Calu3 (cell line): ENCODE results near the gene BACH2. TPM values are rescaled to one million over a fixed set of nuclear protein-coding genes. Genes with fewer than 3 reads are reported as not detected.

Source experiments
- BruUV-seq: library from RNA; stranded (reverse); fragments of 400-500 nt; replicated peaks from 2 replicates; lab custom pipeline; 2021; lab: Mats Ljungman, UMichigan
- CTCF ChIA-PET: fragments of 300-600 bp; sonication (Branson Sonifier 250); formaldehyde crosslinking; loops from one replicate; lab custom pipeline; 2022; ENCODE audit warnings: antibody characterized with exemption; lab: Charles Lee
- DNase-seq: peaks from one replicate; pipeline ENCODE4 v3.0.0; 2022
- H3K27ac Mint-ChIP-seq: one replicate; pipeline ENCODE4 v1.8.0; 2022; ENCODE audit warnings: mixed read lengths; ENCODE audit not compliant: unreplicated experiment
- H3K27me3 Mint-ChIP-seq: one replicate; pipeline ENCODE4 v1.8.0; 2022; ENCODE audit warnings: mixed read lengths; ENCODE audit not compliant: unreplicated experiment
- H3K36me3 Mint-ChIP-seq: one replicate; pipeline ENCODE4 v1.8.0; 2022; ENCODE audit warnings: mild to moderate bottlenecking, moderate library complexity, mixed read lengths; ENCODE audit not compliant: insufficient read depth, unreplicated experiment
- H3K4me1 Mint-ChIP-seq: one replicate; pipeline ENCODE4 v1.8.0; 2022; ENCODE audit warnings: mild to moderate bottlenecking, low read depth, mixed read lengths; ENCODE audit not compliant: unreplicated experiment
- H3K4me3 Mint-ChIP-seq: one replicate; pipeline ENCODE4 v1.8.0; 2022; ENCODE audit warnings: mild to moderate bottlenecking, low read depth, moderate library complexity, mixed read lengths; ENCODE audit not compliant: unreplicated experiment
- H3K9me3 Mint-ChIP-seq: one replicate; pipeline ENCODE4 v1.8.0; 2022; ENCODE audit warnings: low read depth, mixed read lengths; ENCODE audit not compliant: unreplicated experiment
- intact Hi-C: fragments of 100-400 bp; cut with micrococcal nuclease; formaldehyde crosslinking; loops from one replicate; pipeline ENCODE4 v1.10.0; 2022; ENCODE audit not compliant: unreplicated experiment
- total RNA-seq: library from RNA; stranded (reverse); gene quantifications from 2 replicates; pipeline ENCODE4 v1.2.3, GENCODE V29; 2022
- TF ChIP-seq, protein P1 (sequence below): fragments of 200-600 bp; IDR thresholded peaks from one replicate; pipeline ENCODE4 v1.8.0; 2022; ENCODE audit warnings: antibody characterized with exemption; ENCODE audit not compliant: unreplicated experiment

The BACH2 gene
- total RNA-seq, 1 experiment from 2014 or later, result 7.2 TPM

DNA sequence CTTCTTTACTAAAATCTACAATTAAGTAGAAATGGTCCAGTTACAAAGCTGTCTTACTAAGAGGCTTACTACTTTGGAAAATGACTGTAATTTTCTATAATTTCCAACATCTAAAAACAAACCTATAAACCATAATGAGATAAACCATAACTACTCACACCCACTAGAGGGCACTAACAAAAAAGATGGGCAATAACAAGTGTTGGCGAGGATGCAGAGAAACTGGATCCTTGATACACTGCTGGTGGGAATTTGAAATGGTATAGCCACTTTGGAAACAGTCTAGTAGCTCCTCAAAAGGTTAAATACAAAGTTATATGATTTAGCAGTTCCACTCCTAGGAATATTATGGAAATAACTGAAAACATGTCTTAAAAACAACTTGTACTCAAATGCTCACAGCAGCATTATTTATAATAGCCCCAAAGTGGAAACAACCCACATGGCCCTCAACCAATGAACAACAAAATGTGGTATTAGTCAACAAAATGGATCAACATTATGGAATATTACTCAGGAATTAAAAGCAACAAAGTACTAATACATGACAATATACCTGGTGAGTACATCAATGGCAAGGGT is 351.7 kb downstream of the BACH2 start:
- TF ChIP-seq, protein P1, sequence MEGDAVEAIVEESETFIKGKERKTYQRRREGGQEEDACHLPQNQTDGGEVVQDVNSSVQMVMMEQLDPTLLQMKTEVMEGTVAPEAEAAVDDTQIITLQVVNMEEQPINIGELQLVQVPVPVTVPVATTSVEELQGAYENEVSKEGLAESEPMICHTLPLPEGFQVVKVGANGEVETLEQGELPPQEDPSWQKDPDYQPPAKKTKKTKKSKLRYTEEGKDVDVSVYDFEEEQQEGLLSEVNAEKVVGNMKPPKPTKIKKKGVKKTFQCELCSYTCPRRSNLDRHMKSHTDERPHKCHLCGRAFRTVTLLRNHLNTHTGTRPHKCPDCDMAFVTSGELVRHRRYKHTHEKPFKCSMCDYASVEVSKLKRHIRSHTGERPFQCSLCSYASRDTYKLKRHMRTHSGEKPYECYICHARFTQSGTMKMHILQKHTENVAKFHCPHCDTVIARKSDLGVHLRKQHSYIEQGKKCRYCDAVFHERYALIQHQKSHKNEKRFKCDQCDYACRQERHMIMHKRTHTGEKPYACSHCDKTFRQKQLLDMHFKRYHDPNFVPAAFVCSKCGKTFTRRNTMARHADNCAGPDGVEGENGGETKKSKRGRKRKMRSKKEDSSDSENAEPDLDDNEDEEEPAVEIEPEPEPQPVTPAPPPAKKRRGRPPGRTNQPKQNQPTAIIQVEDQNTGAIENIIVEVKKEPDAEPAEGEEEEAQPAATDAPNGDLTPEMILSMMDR, result no peak
- Mint-ChIP-seq H3K4me3 (no peak overlapping the region), H3K36me3 (no peaks in the 10 kb centered on the region), H3K4me1 (peaks cover 12% of the 10 kb centered on the region), H3K27ac (no peak overlapping the region), H3K27me3 (peaks cover 13% of the 10 kb centered on the region), H3K9me3 (peaks cover 3% of the 10 kb centered on the region)
- no peak for DNase-seq
- CTCF ChIA-PET, result no interaction called here
- intact Hi-C loops, result loop anchor here (10.0 kb wide), 1 partner anchor 240 kb away; no protein-coding TSS in a partner anchor
- BruUV-seq, result no TSS peak

DNA sequence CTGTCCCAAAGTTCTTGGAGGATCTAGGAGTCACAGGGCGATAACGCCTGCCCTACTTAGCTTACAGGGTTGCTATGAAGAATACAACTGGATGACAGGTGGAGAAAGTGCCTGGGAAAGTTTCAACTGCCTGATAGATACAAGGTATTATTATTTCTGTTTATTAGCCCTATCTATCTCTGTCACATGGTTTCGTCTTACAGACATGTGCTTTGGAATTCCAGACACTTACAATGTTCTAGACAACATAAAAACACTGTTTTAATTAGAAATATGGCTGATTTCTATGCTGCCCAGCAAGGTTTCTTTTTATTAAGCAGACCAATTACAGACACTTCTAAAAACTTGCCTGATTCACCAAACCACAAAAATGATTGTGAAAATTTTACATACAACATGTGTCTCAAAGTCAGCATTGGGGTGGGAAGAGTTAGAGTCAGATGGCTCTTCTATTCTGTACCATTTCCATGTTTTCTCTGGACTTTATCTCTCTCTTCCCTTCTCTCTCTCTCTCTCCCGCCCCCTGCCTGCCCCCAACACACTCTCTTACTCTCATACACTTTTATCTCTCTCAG is 352.4 kb downstream of the BACH2 start:
- CTCF ChIA-PET, result interaction anchor here (1.8 kb wide), 1 partner anchor 535 kb away, joined by 4 read pairs; no protein-coding TSS in a partner anchor
- no peak for DNase-seq
- peaks cover 13% of the 10 kb centered on the region for H3K27me3 Mint-ChIP-seq
- intact Hi-C loops, result loop anchor here (10.0 kb wide), 1 partner anchor 241 kb away; no protein-coding TSS in a partner anchor
- no peak overlapping the region for H3K4me3 Mint-ChIP-seq
- no peak overlapping the region for H3K27ac Mint-ChIP-seq
- BruUV-seq, result no TSS peak
- H3K4me1 Mint-ChIP-seq, result peaks cover 12% of the 10 kb centered on the region
- H3K9me3 Mint-ChIP-seq, result peaks cover 3% of the 10 kb centered on the region
- TF ChIP-seq, protein P1, result no peak
- no peaks in the 10 kb centered on the region for H3K36me3 Mint-ChIP-seq

DNA sequence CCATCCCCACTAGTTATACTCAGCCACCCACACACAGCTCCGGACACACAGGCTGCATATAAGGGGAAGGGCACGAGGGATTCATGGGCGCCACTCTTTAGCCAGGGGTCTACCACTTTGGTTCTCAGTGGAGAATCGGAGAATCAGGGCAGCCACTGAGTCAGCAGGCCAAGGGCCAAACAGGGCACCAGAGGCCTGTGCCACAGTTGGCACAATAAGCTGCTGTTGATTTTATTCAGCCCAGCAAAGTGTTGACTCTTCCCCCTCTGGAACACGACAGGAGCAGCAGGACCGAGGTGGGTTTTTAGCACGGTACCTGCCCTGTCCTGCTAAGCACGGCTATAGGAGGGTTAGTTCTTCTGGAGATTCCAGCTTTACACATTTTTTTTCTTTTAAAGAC is 354.0 kb downstream of the BACH2 start:
- Mint-ChIP-seq H3K4me3 (no peak overlapping the region), H3K4me1 (peaks cover 12% of the 10 kb centered on the region), H3K27me3 (peaks cover 13% of the 10 kb centered on the region), H3K27ac (no peak overlapping the region), H3K9me3 (peaks cover 3% of the 10 kb centered on the region), H3K36me3 (no peaks in the 10 kb centered on the region)
- intact Hi-C loops, result loop anchor here (10.0 kb wide), 1 partner anchor 242 kb away; no protein-coding TSS in a partner anchor
- no TSS peak for BruUV-seq
- DNase-seq, result no peak
- CTCF ChIA-PET, result interaction anchor here (1.8 kb wide), 1 partner anchor 537 kb away, joined by 4 read pairs; no protein-coding TSS in a partner anchor
- TF ChIP-seq, protein P1, result no peak

DNA sequence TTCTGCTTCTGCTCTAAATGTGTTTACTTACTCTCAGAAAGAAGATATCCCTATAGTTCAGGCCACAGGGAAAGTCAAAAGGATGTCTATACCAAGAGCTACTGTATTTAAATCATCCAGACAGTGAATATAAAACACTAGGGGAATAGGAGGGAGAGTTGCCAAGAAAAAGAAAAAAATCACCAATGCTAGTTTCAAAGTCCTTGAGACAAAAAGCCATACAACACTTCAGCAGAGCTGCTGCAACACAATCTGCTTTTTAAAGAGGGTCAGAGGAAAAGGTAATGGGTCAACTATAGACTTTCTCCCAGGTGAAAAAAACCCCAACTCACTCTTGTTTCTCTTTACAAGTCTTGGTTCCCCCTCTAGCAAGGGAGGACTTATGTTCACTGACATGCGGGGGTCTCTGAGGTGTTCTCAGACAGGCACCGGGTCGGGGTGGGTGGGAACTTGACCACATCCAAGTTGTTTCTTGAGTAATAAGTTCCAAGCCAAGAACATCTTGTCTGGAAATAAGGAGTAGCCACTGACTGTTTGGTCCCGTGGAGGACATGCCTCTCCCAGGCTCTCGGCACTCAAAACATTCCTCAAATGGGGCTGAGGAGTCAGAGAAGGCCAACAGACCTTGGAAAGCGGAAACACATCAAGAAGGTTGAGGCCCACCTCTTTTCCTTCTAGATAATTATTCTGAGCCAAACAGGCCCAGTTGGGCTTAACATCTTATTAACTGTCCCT is 354.7 kb downstream of the BACH2 start:
- H3K27ac Mint-ChIP-seq, result no peak overlapping the region
- intact Hi-C loops, result loop anchor here (2.0 to 10.0 kb wide), 2 partner anchors 243 to 343 kb away; no protein-coding TSS in a partner anchor
- H3K27me3 Mint-ChIP-seq, result peaks cover 14% of the 10 kb centered on the region
- no peaks in the 10 kb centered on the region for H3K36me3 Mint-ChIP-seq
- CTCF ChIA-PET, result interaction anchor here (1.8 to 2.3 kb wide), 3 partner anchors 343 to 537 kb away, joined by 4 to 68 read pairs (median 14); no protein-coding TSS in a partner anchor
- TF ChIP-seq, protein P1, result no peak
- BruUV-seq, result no TSS peak
- peaks cover 3% of the 10 kb centered on the region for H3K9me3 Mint-ChIP-seq
- H3K4me3 Mint-ChIP-seq, result no peak overlapping the region
- H3K4me1 Mint-ChIP-seq, result peaks cover 12% of the 10 kb centered on the region
- no peak for DNase-seq
